ENCODE measurements around the gene MRPL9. TPM values are rescaled to one million over a fixed set of nuclear protein-coding genes. Genes with fewer than 3 reads are reported as not detected.

MRPL9 gene
- total RNA-seq, 2 experiments from 2014 or later: 121 to 141 TPM

GRCh38 chr1:151763990-151764389 lies 694 bp upstream of the MRPL9 start:
- ATAC-seq (no peak), DNase-seq (no peak)
- ChIA-PET CTCF (interaction anchor here (1.9 to 2.9 kb wide), 2 partner anchors 26 to 72 kb away, joined by 12 to 13 read pairs; partner anchors contain the start of gene TDRKH), POLR2A (interaction anchor here (0.8 to 1.9 kb wide), 11 partner anchors 8 to 144 kb away, joined by 3 to 9 read pairs (median 5); partner anchors contain the start of gene C2CD4D)
- no peak for TF ChIP-seq CTCF (IDR thresholded peaks at IDR 0.05)
- peak overlapping the region; percentile 83 for H3K4me3 Mint-ChIP-seq
- H3K27ac Mint-ChIP-seq: peak overlapping the region; percentile 95
- H3K27me3 Mint-ChIP-seq: no peaks in the 10 kb centered on the region
- H3K36me3 Mint-ChIP-seq (ENCODE audit: low read depth): peaks cover 27% of the 10 kb centered on the region
- intact Hi-C loops (cut with micrococcal nuclease): loop anchor here (5.0 kb wide), 1 partner anchor 73 kb away; the partner anchor contains the start of gene C2CD4D
- no peaks in the 10 kb centered on the region for H3K9me3 Mint-ChIP-seq
- H3K4me1 Mint-ChIP-seq (ENCODE audit: low read depth): peaks cover 22% of the 10 kb centered on the region

- Mint-ChIP-seq H3K4me1 (ENCODE audit: low read depth) (peaks cover 29% of the 10 kb centered on the region), H3K27ac (no peak overlapping the region), H3K4me3 (no peak overlapping the region), H3K9me3 (no peaks in the 10 kb centered on the region), H3K36me3 (ENCODE audit: low read depth) (peaks cover 38% of the 10 kb centered on the region), H3K27me3 (no peaks in the 10 kb centered on the region)
- DNase-seq (no peak), ATAC-seq (no peak)
- CTCF ChIA-PET: interaction anchor here (1.3 to 1.9 kb wide), 2 partner anchors 26 to 76 kb away, joined by 3 to 5 read pairs; no protein-coding TSS in a partner anchor
- intact Hi-C loops (cut with micrococcal nuclease): loop anchor here (5.0 kb wide), 1 partner anchor 77 kb away; the partner anchor contains the start of gene C2CD4D
- POLR2A ChIA-PET: interaction anchor here (1.1 kb wide), 1 partner anchor 61 kb away, joined by 3 read pairs; no protein-coding TSS in a partner anchor
- TF ChIP-seq CTCF (IDR thresholded peaks at IDR 0.05): no peak
Observed at GRCh38 chr1:151760597-151761385, 2.5 kb downstream of the MRPL9 start.

GRCh38 chr1:151759241-151759640 lies 4.1 kb downstream of the MRPL9 start:
- no peaks in the 10 kb centered on the region for H3K9me3 Mint-ChIP-seq
- no peaks in the 10 kb centered on the region for H3K27me3 Mint-ChIP-seq
- ChIA-PET CTCF (interaction anchor here (0.7 to 1.9 kb wide), 3 partner anchors 24 to 165 kb away, joined by 3 to 5 read pairs (median 4); no protein-coding TSS in a partner anchor), POLR2A (interaction anchor here (0.9 kb wide), 1 partner anchor 80 kb away, joined by 3 read pairs; the partner anchor contains the start of gene C2CD4D)
- ATAC-seq: no peak
- DNase-seq: no peak
- intact Hi-C loops (cut with micrococcal nuclease): no loop called here
- H3K4me3 Mint-ChIP-seq: no peak overlapping the region
- TF ChIP-seq CTCF (IDR thresholded peaks at IDR 0.05): no peak
- H3K4me1 Mint-ChIP-seq (ENCODE audit: low read depth): peaks cover 27% of the 10 kb centered on the region
- H3K27ac Mint-ChIP-seq: no peak overlapping the region
- H3K36me3 Mint-ChIP-seq (ENCODE audit: low read depth): peaks cover 38% of the 10 kb centered on the region

- ChIA-PET CTCF (interaction anchor here (1.0 to 1.1 kb wide), 2 partner anchors 80 to 147 kb away, joined by 3 to 4 read pairs; no protein-coding TSS in a partner anchor), POLR2A (interaction anchor here (0.9 to 1.2 kb wide), 3 partner anchors 13 to 77 kb away, joined by 3 read pairs; no protein-coding TSS in a partner anchor)
- Mint-ChIP-seq H3K36me3 (ENCODE audit: low read depth) (peaks cover 28% of the 10 kb centered on the region), H3K27ac (peak overlapping the region; percentile 77), H3K4me3 (no peak overlapping the region), H3K4me1 (ENCODE audit: low read depth) (peaks cover 12% of the 10 kb centered on the region), H3K27me3 (no peaks in the 10 kb centered on the region), H3K9me3 (no peaks in the 10 kb centered on the region)
- intact Hi-C loops (cut with micrococcal nuclease): no loop called here
- DNase-seq (no peak), ATAC-seq (peak; percentile 91)
- no peak for TF ChIP-seq CTCF (IDR thresholded peaks at IDR 0.05)
Observed at GRCh38 chr1:151756291-151756690, 7.0 kb downstream of the MRPL9 start.

GRCh38 chr1:151741516-151741915 lies 21.8 kb downstream of the MRPL9 start:
- Mint-ChIP-seq H3K9me3 (peaks cover 10% of the 10 kb centered on the region), H3K27me3 (peaks cover 5% of the 10 kb centered on the region), H3K36me3 (ENCODE audit: low read depth) (peaks cover 3% of the 10 kb centered on the region), H3K4me3 (no peak overlapping the region), H3K27ac (no peak overlapping the region), H3K4me1 (ENCODE audit: low read depth) (peaks cover 4% of the 10 kb centered on the region)
- DNase-seq: no peak
- ATAC-seq: no peak
- POLR2A ChIA-PET: no interaction called here
- no peak for TF ChIP-seq CTCF (IDR thresholded peaks at IDR 0.05)
- CTCF ChIA-PET: no interaction called here
- intact Hi-C loops (cut with micrococcal nuclease): no loop called here

All from activated CD8-positive, alpha-beta T cell treated with anti-CD3 and anti-CD28 coated beads for 36 hours (primary cell).